A549 (cell line): Measurements from ENCODE around the gene MALRD1. TPM values are rescaled to one million over a fixed set of nuclear protein-coding genes. Genes with fewer than 3 reads are reported as not detected.

Experiments
- ATAC-seq, 2 experiments: fragments of 200-7000 bp in 1 of 2; fragments of >200 bp in 1 of 2; cut with Nextera tagmentation in 1 of 2; cut with Tn5 transposase in 1 of 2; 3 replicates each; pipeline versions ENCODE4 v1.8.0 to v1.9.1; 2018 to 2020; ENCODE audit warnings: mild to moderate bottlenecking in 1 of 2, moderate library complexity in 1 of 2
- CTCF ChIA-PET: fragments of 300-600 bp; sonication (Branson Sonifier 250); formaldehyde crosslinking; extraction: SDS; loops from one replicate; lab custom pipeline; 2021; ENCODE audit warnings: antibody characterized with exemption, inconsistent platforms; lab: Yijun Ruan, JAX
- POLR2A ChIA-PET: fragments of 350-600 bp; formaldehyde crosslinking; extraction: SDS; loops from one replicate; lab custom pipeline; 2021; ENCODE audit warnings: antibody characterized with exemption, inconsistent platforms; lab: Yijun Ruan, JAX
- DNase-seq, 2 experiments: peaks; one replicate each; pipeline versions ENCODE4 v3.0.0 to v3.0.0-alpha.2; 2011 to 2016; ENCODE audit warnings: low read depth in 1 of 2, low spot score in 1 of 2
- FAIRE-seq: peaks from 2 replicates; lab custom pipeline; 2011; peaks lifted over from hg19 to GRCh38; lab: Jason Lieb, UNC
- H3K27ac ChIP-seq, 2 experiments: fragments of >200 bp; sonication (Bioruptor Twin); formaldehyde crosslinking; 3 replicates each; pipeline ENCODE4 v1.5.1; 2016 to 2017
- H3K4me1 ChIP-seq: fragments of >200 bp; sonication (Bioruptor Twin); formaldehyde crosslinking; 3 replicates; pipeline ENCODE4 v1.6.1; 2016
- H3K4me2 ChIP-seq: fragments of >200 bp; sonication (Bioruptor Twin); formaldehyde crosslinking; 3 replicates; pipeline ENCODE4 v1.6.1; 2016
- H3K4me3 ChIP-seq: fragments of >200 bp; sonication (Bioruptor Twin); formaldehyde crosslinking; 3 replicates; pipeline ENCODE4 v1.5.1; 2016
- H3K9me3 ChIP-seq: fragments of >200 bp; sonication (Bioruptor Twin); formaldehyde crosslinking; 3 replicates; pipeline ENCODE4 v1.6.1; 2016
- CBX8 ChIP-seq: fragments of 200-600 bp; sonication (generic); IDR thresholded peaks from 2 replicates; pipeline ENCODE4 v1.6.1; 2016
- EHF ChIP-seq: fragments of 250-450 bp; sonication (Bioruptor Pico); IDR thresholded peaks from 2 replicates; pipeline ENCODE4 v1.5.0; 2020; ENCODE audit warnings: mild to moderate bottlenecking
- EHMT2 ChIP-seq: fragments of 200-600 bp; sonication (generic); IDR thresholded peaks from 2 replicates; pipeline ENCODE4 v1.6.1; 2016; ENCODE audit warnings: antibody characterized with exemption, low read depth, mild to moderate bottlenecking, moderate library complexity
- EP300 ChIP-seq, 2 experiments: fragments of >200 bp; sonication (Bioruptor Twin); formaldehyde crosslinking; IDR thresholded peaks; 2 replicates in 1 of 2; 3 replicates in 1 of 2; pipeline ENCODE4 v1.6.1; 2016 to 2017
- GATA3 ChIP-seq: IDR thresholded peaks from 2 replicates; pipeline ENCODE4 v1.6.1; 2012; ENCODE audit warnings: borderline replicate concordance
- HOXB13 ChIP-seq: fragments of 250-450 bp; sonication (Bioruptor Pico); IDR thresholded peaks from 2 replicates; pipeline ENCODE4 v1.5.0; 2020; ENCODE audit warnings: low read depth, mild to moderate bottlenecking, moderate library complexity
- HOXB5 ChIP-seq: fragments of 250-450 bp; sonication (Bioruptor Pico); IDR thresholded peaks from 2 replicates; pipeline ENCODE4 v1.5.0; 2020; ENCODE audit warnings: mild to moderate bottlenecking, moderate library complexity
- JUN ChIP-seq, 2 experiments: fragments of >200 bp; sonication (Bioruptor Twin); formaldehyde crosslinking; IDR thresholded peaks; 2 replicates in 1 of 2; 3 replicates in 1 of 2; pipeline ENCODE4 v1.6.1; 2016 to 2017
- JUNB ChIP-seq: fragments of >200 bp; sonication (Bioruptor Twin); formaldehyde crosslinking; IDR thresholded peaks from 2 replicates; pipeline ENCODE4 v1.6.1; 2016
- KDM1A ChIP-seq: fragments of 200-600 bp; sonication (generic); IDR thresholded peaks from 2 replicates; pipeline ENCODE4 v1.6.1; 2016; ENCODE audit warnings: low read depth, mild to moderate bottlenecking
- MAFK ChIP-seq: fragments of 450-650 bp; IDR thresholded peaks from 2 replicates; pipeline ENCODE4 v1.6.1; 2014; ENCODE audit not compliant: partially characterized antibody
- MAZ ChIP-seq: fragments of 150-350 bp; IDR thresholded peaks from 2 replicates; pipeline ENCODE4 v1.6.1; 2014; ENCODE audit warnings: antibody characterized with exemption, low read depth, low read length, borderline replicate concordance
- NFE2L2 ChIP-seq: fragments of 150-350 bp; conservative IDR thresholded peaks from 2 replicates; pipeline ENCODE4 v1.6.1; 2014; ENCODE audit warnings: low read length
- RFX5 ChIP-seq: fragments of 450-650 bp; IDR thresholded peaks from 2 replicates; pipeline ENCODE4 v1.7.1; 2014; ENCODE audit warnings: antibody characterized with exemption, mild to moderate bottlenecking, moderate library complexity
- ZFP36 ChIP-seq: fragments of 450-650 bp; IDR thresholded peaks from 2 replicates; pipeline ENCODE4 v1.6.1; 2014; ENCODE audit warnings: borderline replicate concordance; ENCODE audit not compliant: partially characterized antibody
- ZNF302 ChIP-seq: fragments of 250-450 bp; sonication (Bioruptor Pico); IDR thresholded peaks from 2 replicates; pipeline ENCODE4 v1.9.0; 2021; ENCODE audit warnings: inconsistent platforms, mild to moderate bottlenecking, moderate library complexity
- WGBS: methylation state at CpG from one replicate; pipeline ENCODE4 v1.1.6; 2017; ENCODE audit errors: missing lambda C conversion rate; 5-methylcytosine and 5-hydroxymethylcytosine counted together
- polyA plus RNA-seq, 4 experiments: library from polyadenylated mRNA; depleted of rRNA in 3 of 4; stranded (reverse); fragments of >200 nt; fragmentation: RNase III in 1 of 4; extraction: RNeasy Plus Mini Kit Qiagen cat#74134 plus additional on column Dnase treatment in 1 of 4; gene quantifications; 2 replicates in 3 of 4; 3 replicates in 1 of 4; pipeline ENCODE4 v1.2.3, GENCODE V29; 2011 to 2017
- TF ChIP-seq, protein P1 (sequence below): fragments of 450-650 bp; IDR thresholded peaks from 2 replicates; pipeline ENCODE4 v1.6.1; 2014; ENCODE audit warnings: antibody characterized with exemption
- TF ChIP-seq, protein P2 (sequence below): IDR thresholded peaks from 2 replicates; pipeline ENCODE4 v1.6.1; 2012
- TF ChIP-seq, protein P3 (sequence below): fragments of >200 bp; sonication (Bioruptor Twin); formaldehyde crosslinking; IDR thresholded peaks from 3 replicates; pipeline ENCODE4 v1.5.1; 2016
- TF ChIP-seq, protein P4 (sequence below): fragments of 150-350 bp; IDR thresholded peaks from 2 replicates; pipeline ENCODE4 v1.6.1; 2014; ENCODE audit warnings: low read depth, mild to moderate bottlenecking, low read length
- TF ChIP-seq, protein P5 (sequence below): fragments of 250-450 bp; sonication (Bioruptor Pico); IDR thresholded peaks from 2 replicates; pipeline ENCODE4 v1.5.0; 2021; ENCODE audit warnings: mild to moderate bottlenecking, moderate library complexity, borderline replicate concordance

The MALRD1 gene
- polyA plus RNA-seq, 2 of the 4 experiments (the other 2 are of a cell fraction) = not detected

DNA sequence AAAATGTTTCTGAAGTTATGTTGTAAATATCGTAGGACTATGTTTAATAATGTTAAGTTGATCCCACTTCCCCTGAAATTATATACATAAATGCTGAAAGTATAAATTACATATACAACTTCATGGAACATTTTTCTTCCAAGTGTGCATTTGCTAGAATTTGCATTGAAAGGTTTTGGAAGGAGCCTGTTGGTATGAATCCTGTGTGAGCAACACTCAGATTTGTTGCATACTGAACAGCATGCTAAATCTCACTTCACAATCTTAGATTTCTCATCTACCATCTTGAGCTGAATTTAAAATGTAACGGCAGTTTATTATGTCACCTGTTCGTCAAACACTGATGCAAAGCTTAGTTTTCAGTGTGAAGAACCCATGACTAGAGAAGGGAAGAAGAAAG, 172.6 kb downstream of the MALRD1 start:
- POLR2A ChIA-PET = no interaction called here
- TF ChIP-seq, protein P1, sequence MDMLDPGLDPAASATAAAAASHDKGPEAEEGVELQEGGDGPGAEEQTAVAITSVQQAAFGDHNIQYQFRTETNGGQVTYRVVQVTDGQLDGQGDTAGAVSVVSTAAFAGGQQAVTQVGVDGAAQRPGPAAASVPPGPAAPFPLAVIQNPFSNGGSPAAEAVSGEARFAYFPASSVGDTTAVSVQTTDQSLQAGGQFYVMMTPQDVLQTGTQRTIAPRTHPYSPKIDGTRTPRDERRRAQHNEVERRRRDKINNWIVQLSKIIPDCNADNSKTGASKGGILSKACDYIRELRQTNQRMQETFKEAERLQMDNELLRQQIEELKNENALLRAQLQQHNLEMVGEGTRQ = no peak
- TF ChIP-seq, protein P2, sequence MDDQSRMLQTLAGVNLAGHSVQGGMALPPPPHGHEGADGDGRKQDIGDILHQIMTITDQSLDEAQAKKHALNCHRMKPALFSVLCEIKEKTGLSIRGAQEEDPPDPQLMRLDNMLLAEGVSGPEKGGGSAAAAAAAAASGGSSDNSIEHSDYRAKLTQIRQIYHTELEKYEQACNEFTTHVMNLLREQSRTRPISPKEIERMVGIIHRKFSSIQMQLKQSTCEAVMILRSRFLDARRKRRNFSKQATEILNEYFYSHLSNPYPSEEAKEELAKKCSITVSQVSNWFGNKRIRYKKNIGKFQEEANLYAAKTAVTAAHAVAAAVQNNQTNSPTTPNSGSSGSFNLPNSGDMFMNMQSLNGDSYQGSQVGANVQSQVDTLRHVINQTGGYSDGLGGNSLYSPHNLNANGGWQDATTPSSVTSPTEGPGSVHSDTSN = no peak
- TF ChIP-seq EHMT2 = no peak
- TF ChIP-seq, all 56 proteins: peak for 0
- H3K9me3 ChIP-seq = no peaks in the 10 kb centered on the region
- DNase-seq = no peak
- H3K4me1 ChIP-seq = no peaks in the 10 kb centered on the region
- H3K27ac ChIP-seq = no peak overlapping the region
- WGBS = 10% methylated on average over 3 of the region's 3 CpGs
- no peak overlapping the region for H3K4me3 ChIP-seq
- CTCF ChIA-PET = no interaction called here
- no peak for FAIRE-seq
- no peak overlapping the region for H3K4me2 ChIP-seq
- ATAC-seq = no peak

DNA sequence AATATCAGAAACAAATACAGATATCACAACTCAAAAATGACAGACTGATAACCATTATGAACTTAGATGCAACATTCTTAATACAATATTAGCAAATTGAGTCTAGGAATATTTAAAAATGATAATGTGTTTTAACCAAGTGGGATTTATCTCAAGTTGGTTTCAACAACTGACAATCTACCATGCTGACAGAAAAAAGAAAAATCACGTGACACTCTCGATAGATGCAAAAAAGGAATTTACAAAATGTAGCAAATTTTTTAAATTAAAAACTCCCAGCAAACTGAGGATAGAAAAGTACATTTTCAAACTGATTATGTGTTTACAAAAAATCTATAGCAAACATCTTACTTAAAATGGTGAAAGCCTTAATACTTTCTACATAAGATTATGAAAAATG, 177.4 kb downstream of the MALRD1 start:
- ChIA-PET POLR2A (no interaction called here), CTCF (no interaction called here)
- DNase-seq (no peak), FAIRE-seq (no peak)
- no peak overlapping the region for H3K27ac ChIP-seq
- no peak overlapping the region for H3K4me2 ChIP-seq
- no peaks in the 10 kb centered on the region for H3K4me1 ChIP-seq
- H3K9me3 ChIP-seq = no peaks in the 10 kb centered on the region
- no peak overlapping the region for H3K4me3 ChIP-seq
- TF ChIP-seq ZFP36 = no peak
- TF ChIP-seq, protein P3, sequence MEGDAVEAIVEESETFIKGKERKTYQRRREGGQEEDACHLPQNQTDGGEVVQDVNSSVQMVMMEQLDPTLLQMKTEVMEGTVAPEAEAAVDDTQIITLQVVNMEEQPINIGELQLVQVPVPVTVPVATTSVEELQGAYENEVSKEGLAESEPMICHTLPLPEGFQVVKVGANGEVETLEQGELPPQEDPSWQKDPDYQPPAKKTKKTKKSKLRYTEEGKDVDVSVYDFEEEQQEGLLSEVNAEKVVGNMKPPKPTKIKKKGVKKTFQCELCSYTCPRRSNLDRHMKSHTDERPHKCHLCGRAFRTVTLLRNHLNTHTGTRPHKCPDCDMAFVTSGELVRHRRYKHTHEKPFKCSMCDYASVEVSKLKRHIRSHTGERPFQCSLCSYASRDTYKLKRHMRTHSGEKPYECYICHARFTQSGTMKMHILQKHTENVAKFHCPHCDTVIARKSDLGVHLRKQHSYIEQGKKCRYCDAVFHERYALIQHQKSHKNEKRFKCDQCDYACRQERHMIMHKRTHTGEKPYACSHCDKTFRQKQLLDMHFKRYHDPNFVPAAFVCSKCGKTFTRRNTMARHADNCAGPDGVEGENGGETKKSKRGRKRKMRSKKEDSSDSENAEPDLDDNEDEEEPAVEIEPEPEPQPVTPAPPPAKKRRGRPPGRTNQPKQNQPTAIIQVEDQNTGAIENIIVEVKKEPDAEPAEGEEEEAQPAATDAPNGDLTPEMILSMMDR = no peak
- TF ChIP-seq, all 56 proteins: peak for 0
- no peak for ATAC-seq
- WGBS = 12% methylated on average over 2 of the region's 2 CpGs

DNA sequence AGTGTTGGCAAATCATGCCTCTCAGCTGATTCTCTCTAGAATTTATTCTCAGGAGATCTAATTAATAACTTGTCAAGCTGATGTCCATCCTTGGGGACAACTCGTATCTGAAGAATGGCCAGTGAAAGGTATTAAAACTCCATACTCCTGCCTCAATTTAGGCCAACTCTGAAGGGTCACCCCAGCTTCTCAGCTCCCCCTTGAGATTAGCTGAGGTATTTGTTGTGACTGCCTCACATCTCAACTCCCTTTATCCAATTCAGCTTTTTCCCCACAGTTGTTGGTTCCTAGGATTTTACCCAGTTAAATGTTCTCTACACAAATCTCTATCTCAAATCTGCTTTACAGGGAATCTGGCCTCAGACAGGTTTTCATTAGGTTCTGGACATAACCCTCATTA, 182.4 kb downstream of the MALRD1 start:
- 6% methylated on average over 1 of the region's 1 CpG for WGBS
- no peaks in the 10 kb centered on the region for H3K9me3 ChIP-seq
- no peak overlapping the region for H3K27ac ChIP-seq
- no peak for DNase-seq
- no peak for ATAC-seq
- TF ChIP-seq ZNF302 (CRISPR knock-in tag) = no peak
- TF ChIP-seq JUNB = no peak
- no peak for TF ChIP-seq RFX5
- no peak for TF ChIP-seq GATA3
- no peak for TF ChIP-seq KDM1A
- no peak for TF ChIP-seq EHF
- TF ChIP-seq CBX8 = no peak
- no peak for TF ChIP-seq JUN (IDR thresholded peaks at IDR 0.05)
- no peak for TF ChIP-seq MAFK
- no peak for TF ChIP-seq MAZ
- FAIRE-seq = no peak
- H3K4me1 ChIP-seq = no peaks in the 10 kb centered on the region
- ChIA-PET POLR2A (no interaction called here), CTCF (interaction anchor here (1.4 kb wide), 1 partner anchor 21 kb away, joined by 3 read pairs; no protein-coding TSS in a partner anchor)
- H3K4me2 ChIP-seq = no peak overlapping the region
- no peak overlapping the region for H3K4me3 ChIP-seq

DNA sequence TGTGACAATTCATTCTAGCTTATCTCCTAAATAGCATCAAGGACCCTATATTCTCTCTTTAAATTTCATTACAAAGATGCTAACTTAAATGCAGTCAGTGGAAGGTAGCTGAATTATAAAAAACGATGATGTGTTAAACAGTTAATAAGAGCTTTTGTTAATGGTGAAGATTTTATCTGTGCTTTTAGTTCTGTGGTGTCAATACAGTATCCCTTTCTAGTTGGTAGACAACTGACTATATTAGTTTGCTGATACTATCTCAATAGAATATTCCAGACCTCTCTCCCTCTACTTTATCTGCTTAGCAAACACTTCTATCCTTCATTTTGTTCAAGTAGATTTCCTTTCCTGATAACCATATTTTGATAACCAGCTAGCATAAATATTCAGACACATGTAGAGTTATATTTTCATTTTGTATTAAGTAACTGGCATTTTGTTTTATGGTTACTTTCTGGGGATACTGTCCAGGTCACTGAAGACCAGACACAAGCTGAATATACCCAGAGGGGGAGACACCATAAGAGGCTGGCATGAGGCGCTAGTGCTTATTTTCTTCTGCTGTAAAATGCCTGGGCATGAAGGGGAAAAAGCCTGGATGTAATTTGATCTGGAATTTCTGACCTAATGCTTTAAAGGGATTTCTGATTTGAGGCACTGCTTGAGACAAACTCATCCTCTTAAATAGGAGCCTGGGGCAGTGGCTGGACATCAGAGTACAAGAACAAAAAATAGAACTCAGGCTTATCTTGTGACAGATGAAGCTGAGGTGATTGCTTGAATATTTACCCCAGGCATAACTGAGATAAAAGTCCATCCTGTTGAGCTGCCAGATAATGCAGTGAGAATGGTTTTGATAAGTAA, 197.5 kb downstream of the MALRD1 start:
- no peak overlapping the region for H3K4me2 ChIP-seq
- H3K27ac ChIP-seq = no peak overlapping the region
- no peaks in the 10 kb centered on the region for H3K4me1 ChIP-seq
- DNase-seq = no peak
- no peak overlapping the region for H3K4me3 ChIP-seq
- TF ChIP-seq, protein P4, sequence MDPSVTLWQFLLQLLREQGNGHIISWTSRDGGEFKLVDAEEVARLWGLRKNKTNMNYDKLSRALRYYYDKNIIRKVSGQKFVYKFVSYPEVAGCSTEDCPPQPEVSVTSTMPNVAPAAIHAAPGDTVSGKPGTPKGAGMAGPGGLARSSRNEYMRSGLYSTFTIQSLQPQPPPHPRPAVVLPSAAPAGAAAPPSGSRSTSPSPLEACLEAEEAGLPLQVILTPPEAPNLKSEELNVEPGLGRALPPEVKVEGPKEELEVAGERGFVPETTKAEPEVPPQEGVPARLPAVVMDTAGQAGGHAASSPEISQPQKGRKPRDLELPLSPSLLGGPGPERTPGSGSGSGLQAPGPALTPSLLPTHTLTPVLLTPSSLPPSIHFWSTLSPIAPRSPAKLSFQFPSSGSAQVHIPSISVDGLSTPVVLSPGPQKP = no peak
- TF ChIP-seq EP300 (IDR thresholded peaks at IDR 0.05) = no peak
- TF ChIP-seq HOXB5 (CRISPR knock-in tag) = no peak
- TF ChIP-seq, protein P5, sequence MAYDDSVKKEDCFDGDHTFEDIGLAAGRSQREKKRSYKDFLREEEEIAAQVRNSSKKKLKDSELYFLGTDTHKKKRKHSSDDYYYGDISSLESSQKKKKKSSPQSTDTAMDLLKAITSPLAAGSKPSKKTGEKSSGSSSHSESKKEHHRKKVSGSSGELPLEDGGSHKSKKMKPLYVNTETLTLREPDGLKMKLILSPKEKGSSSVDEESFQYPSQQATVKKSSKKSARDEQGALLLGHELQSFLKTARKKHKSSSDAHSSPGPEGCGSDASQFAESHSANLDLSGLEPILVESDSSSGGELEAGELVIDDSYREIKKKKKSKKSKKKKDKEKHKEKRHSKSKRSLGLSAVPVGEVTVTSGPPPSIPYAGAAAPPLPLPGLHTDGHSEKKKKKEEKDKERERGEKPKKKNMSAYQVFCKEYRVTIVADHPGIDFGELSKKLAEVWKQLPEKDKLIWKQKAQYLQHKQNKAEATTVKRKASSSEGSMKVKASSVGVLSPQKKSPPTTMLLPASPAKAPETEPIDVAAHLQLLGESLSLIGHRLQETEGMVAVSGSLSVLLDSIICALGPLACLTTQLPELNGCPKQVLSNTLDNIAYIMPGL (CRISPR knock-in tag) = no peak
- no peak for TF ChIP-seq NFE2L2
- no peak for TF ChIP-seq EHMT2
- TF ChIP-seq HOXB13 = no peak
- TF ChIP-seq, all 56 proteins: peak for 0
- no peak for ATAC-seq
- H3K9me3 ChIP-seq = no peaks in the 10 kb centered on the region
- CTCF ChIA-PET = no interaction called here
- POLR2A ChIA-PET = no interaction called here
- FAIRE-seq = no peak
- 7% methylated on average over 2 of the region's 2 CpGs for WGBS
